Suppressor macrophage (primary cell): Measurements from ENCODE around the gene RHPN2.

ENCODE experiments used
- DNase-seq, 4 experiments: peaks; one replicate each; pipeline ENCODE4 v3.0.0-alpha.2; 2020 to 2022
- total RNA-seq, 17 experiments: gene quantifications; one replicate each; lab custom pipeline; 2026; ENCODE audit warnings: mixed read lengths in 6 of 17, inconsistent platforms in 3 of 17; lab: John Stamatoyannopoulos, UW

The RHPN2 gene
- 0.05 to 2.3 (median 0.28) reads per million in 17 experiments for total RNA-seq

- DNase-seq: peak; percentile 36 to 77 (median 58)
These were observed at the start of gene RHPN2 for GRCh38 chr19:33064792-33065550. Gene RHPN2 (minus strand): TSS chr19:33064888. CDS start chr19:33064852, 36 bp downstream.

- no peak for DNase-seq
These were observed 49.6 kb upstream of the RHPN2 start for GRCh38 chr19:33114312-33114711.

GRCh38 chr19:33111587-33111986 is 46.9 kb upstream of the RHPN2 start:
- no peak for DNase-seq

- DNase-seq: no peak
These were observed 45.6 kb upstream of the RHPN2 start for GRCh38 chr19:33110137-33110910.

GRCh38 chr19:33108161-33108560 is 43.5 kb upstream of the RHPN2 start:
- no peak for DNase-seq

GRCh38 chr19:33102893-33103292 is 38.2 kb upstream of the RHPN2 start:
- no peak for DNase-seq

- no peak for DNase-seq
These were observed 36.4 kb upstream of the RHPN2 start for GRCh38 chr19:33100894-33101644.

GRCh38 chr19:33098055-33098534 is 33.4 kb upstream of the RHPN2 start:
- DNase-seq: no peak

- DNase-seq: no peak
These were observed 31.3 kb upstream of the RHPN2 start for GRCh38 chr19:33096005-33096404.

- DNase-seq: no peak
These were observed 29.9 kb upstream of the RHPN2 start for GRCh38 chr19:33094436-33095067.

- DNase-seq: no peak
These were observed 28.9 kb upstream of the RHPN2 start for GRCh38 chr19:33093420-33094210.

GRCh38 chr19:33090179-33090578 is 25.5 kb upstream of the RHPN2 start:
- DNase-seq: no peak

GRCh38 chr19:33089010-33089409 is 24.3 kb upstream of the RHPN2 start:
- no peak for DNase-seq

GRCh38 chr19:33086955-33087354 is 22.3 kb upstream of the RHPN2 start:
- no peak for DNase-seq

GRCh38 chr19:33085570-33086128 is 21.0 kb upstream of the RHPN2 start:
- DNase-seq: no peak

GRCh38 chr19:33080761-33081681 is 16.3 kb upstream of the RHPN2 start, which contains the start of gene GPATCH1:
Gene GPATCH1 (plus strand): TSS chr19:33081181. CDS start chr19:33081194, 13 bp downstream.
- DNase-seq: peak; percentile 85 to 94 (median 90)

GRCh38 chr19:33075519-33075918 is 10.8 kb upstream of the RHPN2 start:
- DNase-seq: no peak

- no peak for DNase-seq
These were observed 7.2 kb upstream of the RHPN2 start for GRCh38 chr19:33071887-33072286.

- no peak for DNase-seq
These were observed 2.4 kb upstream of the RHPN2 start for GRCh38 chr19:33067121-33067520.

- DNase-seq: no peak
These were observed 1.9 kb upstream of the RHPN2 start for GRCh38 chr19:33066543-33066942.
